ELF-1 (cell line): ENCODE data around the gene RBP5.

Experiments
- DNase-seq: peaks from one replicate; pipeline ENCODE4 v3.0.0-alpha.2; 2016; ENCODE audit warnings: low read depth, low spot score

Gene RBP5

GRCh38 chr12:7075518-7075917 lies 53.2 kb downstream of the RBP5 start:
- no peak for DNase-seq

- DNase-seq = no peak
Measured at GRCh38 chr12:7073946-7074345, 54.7 kb downstream of the RBP5 start.
